Prostate gland (tissue), 2 donors: Measurements from ENCODE around the gene GUCY1B1. TPM values are rescaled to one million over a fixed set of nuclear protein-coding genes. Genes with fewer than 3 reads are reported as not detected.

ENCODE experiments used
- DNase-seq: peaks from one replicate; pipeline ENCODE4 v3.0.0-alpha.2; 2019; ENCODE audit warnings: low spot score
- H3K27ac ChIP-seq, 2 donors: fragments of 200-600 bp; sonication (generic); 2 replicates each; pipeline ENCODE4 v1.5.1; 2017 to 2019
- H3K27me3 ChIP-seq: fragments of 200-600 bp; sonication (generic); replicated peaks from 2 replicates; pipeline ENCODE4 v1.5.1; 2019; ENCODE audit not compliant: insufficient read depth
- H3K36me3 ChIP-seq, 2 donors: fragments of 200-600 bp; sonication (generic); 1 replicate in 1 of 2; 2 replicates in 1 of 2; pipeline versions ENCODE4 v1.5.1 to v1.8.1; 2017 to 2019
- H3K4me1 ChIP-seq: fragments of 200-600 bp; sonication (generic); replicated peaks from 2 replicates; pipeline ENCODE4 v1.5.1; 2019
- H3K4me3 ChIP-seq, 2 donors: fragments of 200-600 bp; sonication (generic); 2 replicates each; pipeline ENCODE4 v1.5.1; 2017 to 2019
- H3K9me3 ChIP-seq: fragments of 200-600 bp; sonication (generic); 2 replicates; pipeline ENCODE4 v1.5.1; 2017
- POLR2A ChIP-seq: fragments of 450-650 bp; IDR thresholded peaks from one replicate; pipeline ENCODE4 v1.6.1; 2016; ENCODE audit warnings: antibody characterized with exemption, mild to moderate bottlenecking
- POLR2AphosphoS5 ChIP-seq: sonication (generic); formaldehyde crosslinking; IDR thresholded peaks from one replicate; pipeline ENCODE4 v1.6.1; 2017; ENCODE audit warnings: antibody characterized with exemption
- WGBS: methylation state at CpG from one replicate; pipeline ENCODE4 v1.1.5; 2018; 5-methylcytosine and 5-hydroxymethylcytosine counted together
- intact Hi-C: fragments of 100-400 bp; cut with DNase I; formaldehyde crosslinking; loops from one replicate; pipeline ENCODE4 v1.14.2; 2022
- total RNA-seq, 2 donors: library from RNA; depleted of rRNA; stranded (reverse); fragments of >200 nt; gene quantifications; one replicate each; pipeline ENCODE4 v1.1.0, GENCODE V29; 2016
- TF ChIP-seq, protein P1 (sequence below), 4 experiments: fragments of 200-600 bp in 2 of 4; fragments of 450-650 bp in 2 of 4; sonication (generic) in 2 of 4; IDR thresholded peaks; 1 replicate in 3 of 4; 2 replicates in 1 of 4; pipeline ENCODE4 v1.5.1; 2016 to 2019; ENCODE audit warnings: antibody characterized with exemption in 4 of 4, mild to moderate bottlenecking in 2 of 4, moderate library complexity in 2 of 4

Gene GUCY1B1
- 10 to 100 TPM in 1 of 2 donors, 1 to 10 TPM in 1; 5.6 to 12.6 TPM for total RNA-seq

DNA sequence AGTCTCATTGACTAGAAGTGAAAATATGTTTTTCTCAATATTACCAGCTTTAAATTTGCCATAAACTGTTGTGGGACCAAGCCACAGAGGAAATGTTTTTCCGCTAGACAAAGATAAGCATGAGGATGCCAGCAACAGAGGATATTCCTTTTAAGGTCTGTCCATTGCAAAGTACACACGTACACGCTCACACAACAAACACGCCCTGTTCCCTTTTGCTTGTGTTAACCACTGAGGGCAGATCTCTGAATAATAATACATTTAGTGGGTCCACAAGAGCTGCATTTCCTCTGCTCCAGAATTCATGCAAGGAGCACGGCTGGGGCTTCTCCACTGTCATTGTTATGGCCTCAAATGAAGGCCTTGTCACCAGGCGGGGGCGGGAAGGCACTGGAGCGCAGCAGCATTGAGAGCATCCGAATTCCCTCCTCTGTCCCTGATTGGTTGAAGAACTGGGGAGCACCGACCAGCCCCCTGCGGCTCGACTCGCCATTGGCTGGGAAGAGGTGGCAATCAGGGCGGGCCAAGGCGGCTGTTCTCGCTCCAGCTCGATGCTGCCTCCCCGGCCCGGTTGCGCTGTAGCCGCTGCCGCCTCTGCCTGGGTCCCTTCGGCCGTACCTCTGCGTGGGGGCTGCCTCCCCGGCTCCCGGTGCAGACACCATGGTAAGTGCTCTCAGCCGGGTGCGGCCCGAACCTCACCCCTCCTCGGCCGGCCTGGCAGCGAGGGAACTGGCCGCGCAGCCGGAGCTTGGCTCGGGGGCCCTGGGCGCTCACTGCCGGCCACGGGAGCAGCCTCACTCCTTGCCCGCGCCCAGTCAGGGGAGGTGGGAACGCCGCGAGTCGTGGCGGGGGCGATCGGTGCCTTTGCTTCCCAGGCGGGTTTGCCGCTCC, at the start of gene GUCY1B1:
Gene GUCY1B1 (plus strand): TSS at position 541 of the 891 bp plus-strand sequence. CDS start 120 bp downstream, at position 661.
- peak; percentile 92 for DNase-seq
- no peaks in the 10 kb centered on the region for H3K9me3 ChIP-seq
- no peaks in the 10 kb centered on the region for H3K4me1 ChIP-seq
- peak within 1 kb of the TSS; percentile 79 to 85 for H3K27ac ChIP-seq
- H3K36me3 ChIP-seq, result no peaks in the 10 kb centered on the region
- 11% methylated on average over 31 of the region's 51 CpGs for WGBS
- TF ChIP-seq POLR2A (peak; percentile 24), POLR2AphosphoS5 (peak; percentile 77)
- TF ChIP-seq, protein P1, sequence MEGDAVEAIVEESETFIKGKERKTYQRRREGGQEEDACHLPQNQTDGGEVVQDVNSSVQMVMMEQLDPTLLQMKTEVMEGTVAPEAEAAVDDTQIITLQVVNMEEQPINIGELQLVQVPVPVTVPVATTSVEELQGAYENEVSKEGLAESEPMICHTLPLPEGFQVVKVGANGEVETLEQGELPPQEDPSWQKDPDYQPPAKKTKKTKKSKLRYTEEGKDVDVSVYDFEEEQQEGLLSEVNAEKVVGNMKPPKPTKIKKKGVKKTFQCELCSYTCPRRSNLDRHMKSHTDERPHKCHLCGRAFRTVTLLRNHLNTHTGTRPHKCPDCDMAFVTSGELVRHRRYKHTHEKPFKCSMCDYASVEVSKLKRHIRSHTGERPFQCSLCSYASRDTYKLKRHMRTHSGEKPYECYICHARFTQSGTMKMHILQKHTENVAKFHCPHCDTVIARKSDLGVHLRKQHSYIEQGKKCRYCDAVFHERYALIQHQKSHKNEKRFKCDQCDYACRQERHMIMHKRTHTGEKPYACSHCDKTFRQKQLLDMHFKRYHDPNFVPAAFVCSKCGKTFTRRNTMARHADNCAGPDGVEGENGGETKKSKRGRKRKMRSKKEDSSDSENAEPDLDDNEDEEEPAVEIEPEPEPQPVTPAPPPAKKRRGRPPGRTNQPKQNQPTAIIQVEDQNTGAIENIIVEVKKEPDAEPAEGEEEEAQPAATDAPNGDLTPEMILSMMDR (IDR thresholded peaks at IDR 0.05), result peak in 3 of 4 experiments; percentile 27 to 58 (median 50)
- intact Hi-C loops, result no loop called here
- peak within 1 kb of the TSS; percentile 61 to 63 for H3K4me3 ChIP-seq
- no peaks in the 10 kb centered on the region for H3K27me3 ChIP-seq

DNA sequence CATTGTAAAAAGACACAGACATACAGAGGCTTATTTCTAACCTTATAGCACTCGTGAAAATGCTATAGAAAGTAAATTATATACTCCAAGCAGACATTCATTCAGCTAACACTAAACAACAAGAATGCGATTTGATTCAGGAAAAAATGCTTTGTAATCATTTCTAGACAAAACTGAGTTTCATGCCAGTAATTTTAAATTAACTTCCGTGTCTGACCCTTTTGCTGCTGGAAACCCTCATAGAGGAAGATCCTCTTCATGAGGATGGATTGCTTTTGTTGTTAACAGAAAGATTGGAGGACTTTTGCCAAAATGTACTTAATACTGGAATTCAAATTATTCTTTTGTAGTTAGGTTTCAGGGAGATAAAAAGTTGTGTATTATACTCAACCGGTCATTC, 48.9 kb upstream of the GUCY1B1 start:
- Histone ChIP-seq H3K4me3 (no peak overlapping the region), H3K4me1 (no peaks in the 10 kb centered on the region), H3K27ac (no peak overlapping the region), H3K36me3 (no peaks in the 10 kb centered on the region), H3K27me3 (no peaks in the 10 kb centered on the region), H3K9me3 (no peaks in the 10 kb centered on the region)
- DNase-seq, result no peak
- WGBS, result 73% methylated on average over 4 of the region's 4 CpGs
- intact Hi-C loops, result no loop called here
- TF ChIP-seq, protein P1 (IDR thresholded peaks at IDR 0.05), result no peak
- TF ChIP-seq POLR2AphosphoS5, result no peak
- no peak for TF ChIP-seq POLR2A

DNA sequence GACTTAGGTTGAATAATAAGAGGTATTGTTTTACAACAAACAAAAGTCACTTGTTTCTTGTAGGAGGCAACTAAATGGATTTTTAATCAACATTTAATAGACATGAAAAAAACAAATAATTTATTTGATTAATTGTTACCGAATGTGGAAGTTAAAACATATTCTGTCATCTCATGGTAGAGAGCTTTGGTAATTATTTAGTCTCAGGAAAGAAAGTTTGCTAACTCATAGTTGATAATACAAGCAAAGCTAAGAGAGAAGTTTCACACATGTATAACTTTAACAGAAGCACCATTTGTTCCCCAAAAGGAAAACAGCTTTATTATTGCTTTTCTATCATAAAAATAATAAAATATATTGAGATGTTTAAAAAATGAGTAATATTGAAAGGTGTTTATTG, 47.3 kb upstream of the GUCY1B1 start:
- no peak for DNase-seq
- intact Hi-C loops, result no loop called here

DNA sequence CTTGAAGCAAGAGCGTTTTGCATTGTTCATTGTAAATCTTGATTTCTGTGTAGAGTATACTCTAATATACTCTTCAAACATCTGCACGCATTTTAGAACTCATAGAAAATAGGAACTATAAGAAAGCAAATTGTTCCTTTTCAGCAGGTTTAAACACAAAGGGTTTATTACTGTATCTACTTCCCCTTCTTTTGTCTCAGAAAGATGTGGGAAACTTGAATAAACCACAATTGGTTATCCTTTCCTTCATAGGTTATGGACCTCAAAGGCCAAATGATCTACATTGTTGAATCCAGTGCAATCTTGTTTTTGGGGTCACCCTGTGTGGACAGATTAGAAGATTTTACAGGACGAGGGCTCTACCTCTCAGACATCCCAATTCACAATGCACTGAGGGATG, 46.0 kb upstream of the GUCY1B1 start:
- no peaks in the 10 kb centered on the region for H3K9me3 ChIP-seq
- H3K4me1 ChIP-seq, result no peaks in the 10 kb centered on the region
- no peak for TF ChIP-seq POLR2AphosphoS5
- TF ChIP-seq, protein P1 (IDR thresholded peaks at IDR 0.05), result no peak
- no peak for TF ChIP-seq POLR2A
- H3K4me3 ChIP-seq, result no peak overlapping the region
- H3K27ac ChIP-seq, result no peak overlapping the region
- H3K27me3 ChIP-seq, result no peaks in the 10 kb centered on the region
- DNase-seq, result no peak
- intact Hi-C loops, result no loop called here
- WGBS, result 84% methylated on average over 3 of the region's 3 CpGs
- H3K36me3 ChIP-seq, result no peaks in the 10 kb centered on the region

More for the DNA sequence above, 47.3 kb upstream of the GUCY1B1 start:
- Histone ChIP-seq H3K4me1 (no peaks in the 10 kb centered on the region), H3K36me3 (no peaks in the 10 kb centered on the region), H3K9me3 (no peaks in the 10 kb centered on the region), H3K4me3 (no peak overlapping the region), H3K27me3 (no peaks in the 10 kb centered on the region), H3K27ac (no peak overlapping the region)
- 57% methylated on average over 1 of the region's 1 CpG for WGBS
- TF ChIP-seq POLR2AphosphoS5 (no peak), POLR2A (no peak)
- TF ChIP-seq, protein P1 (IDR thresholded peaks at IDR 0.05), result no peak
